ENCODE measurements around the gene TAMALIN.

TAMALIN gene

DNA sequence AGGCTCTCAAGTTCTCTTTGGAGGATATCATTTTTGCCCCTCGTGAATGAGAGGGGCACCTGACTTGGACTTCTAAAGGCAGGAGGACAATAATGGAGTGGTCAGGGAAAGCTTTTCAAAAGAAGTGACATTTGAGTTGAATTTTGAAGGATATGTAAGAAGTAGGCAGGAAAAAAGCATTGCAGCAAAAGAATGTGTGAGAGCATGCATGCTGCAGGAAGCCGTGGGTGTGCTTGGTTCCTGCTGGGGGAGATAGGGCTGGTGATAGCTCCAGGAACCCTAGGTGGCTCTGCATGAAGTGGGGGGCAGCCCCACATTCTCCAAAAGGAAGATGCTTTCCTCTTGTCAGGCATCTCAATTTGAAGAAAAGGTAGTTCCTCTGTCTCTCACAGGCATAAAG is 32.1 kb upstream of the TAMALIN start:
- H2AFZ ChIP-seq (ENCODE audit: low read length) = no peak overlapping the region
- H4K20me1 ChIP-seq (ENCODE audit: insufficient read depth, low read length, poor library complexity, severe bottlenecking) = peaks cover 27% of the 10 kb centered on the region
- no peaks in the 10 kb centered on the region for H3K9me3 ChIP-seq (ENCODE audit: insufficient read depth, low read depth, low read length)
- H3K4me2 ChIP-seq (ENCODE audit: low read depth, low read length, poor library complexity, severe bottlenecking) = peak overlapping the region; percentile 79
- peaks cover 67% of the 10 kb centered on the region for H3K4me1 ChIP-seq (ENCODE audit: insufficient read depth, low read length, poor library complexity, severe bottlenecking)
- no peaks in the 10 kb centered on the region for H3K9me2 ChIP-seq (replicated peaks; ENCODE audit: low read depth, low read length)
- H3K9ac ChIP-seq (ENCODE audit: low read depth, low read length, poor library complexity, severe bottlenecking) = peak overlapping the region; percentile 13
- TF ChIP-seq, protein P1, sequence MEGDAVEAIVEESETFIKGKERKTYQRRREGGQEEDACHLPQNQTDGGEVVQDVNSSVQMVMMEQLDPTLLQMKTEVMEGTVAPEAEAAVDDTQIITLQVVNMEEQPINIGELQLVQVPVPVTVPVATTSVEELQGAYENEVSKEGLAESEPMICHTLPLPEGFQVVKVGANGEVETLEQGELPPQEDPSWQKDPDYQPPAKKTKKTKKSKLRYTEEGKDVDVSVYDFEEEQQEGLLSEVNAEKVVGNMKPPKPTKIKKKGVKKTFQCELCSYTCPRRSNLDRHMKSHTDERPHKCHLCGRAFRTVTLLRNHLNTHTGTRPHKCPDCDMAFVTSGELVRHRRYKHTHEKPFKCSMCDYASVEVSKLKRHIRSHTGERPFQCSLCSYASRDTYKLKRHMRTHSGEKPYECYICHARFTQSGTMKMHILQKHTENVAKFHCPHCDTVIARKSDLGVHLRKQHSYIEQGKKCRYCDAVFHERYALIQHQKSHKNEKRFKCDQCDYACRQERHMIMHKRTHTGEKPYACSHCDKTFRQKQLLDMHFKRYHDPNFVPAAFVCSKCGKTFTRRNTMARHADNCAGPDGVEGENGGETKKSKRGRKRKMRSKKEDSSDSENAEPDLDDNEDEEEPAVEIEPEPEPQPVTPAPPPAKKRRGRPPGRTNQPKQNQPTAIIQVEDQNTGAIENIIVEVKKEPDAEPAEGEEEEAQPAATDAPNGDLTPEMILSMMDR (conservative IDR thresholded peaks at IDR 0.05; ENCODE audit: low read length) = no peak
- TF ChIP-seq EZH2phosphoT487 (IDR thresholded peaks at IDR 0.05; ENCODE audit: borderline replicate concordance) = no peak
- H3K79me2 ChIP-seq (ENCODE audit: insufficient read depth, low read length) = peaks cover 51% of the 10 kb centered on the region
- H3K27me3 ChIP-seq (ENCODE audit: insufficient read depth, low read length, poor library complexity, severe bottlenecking) = no peaks in the 10 kb centered on the region
- peaks cover 29% of the 10 kb centered on the region for H3K36me3 ChIP-seq (ENCODE audit: insufficient read depth, low read length)
- peak overlapping the region; percentile 45 for H3K4me3 ChIP-seq (ENCODE audit: low read length, poor library complexity, severe bottlenecking)
- peaks cover 7% of the 10 kb centered on the region for H3F3A ChIP-seq (ENCODE audit: low read depth)

DNA sequence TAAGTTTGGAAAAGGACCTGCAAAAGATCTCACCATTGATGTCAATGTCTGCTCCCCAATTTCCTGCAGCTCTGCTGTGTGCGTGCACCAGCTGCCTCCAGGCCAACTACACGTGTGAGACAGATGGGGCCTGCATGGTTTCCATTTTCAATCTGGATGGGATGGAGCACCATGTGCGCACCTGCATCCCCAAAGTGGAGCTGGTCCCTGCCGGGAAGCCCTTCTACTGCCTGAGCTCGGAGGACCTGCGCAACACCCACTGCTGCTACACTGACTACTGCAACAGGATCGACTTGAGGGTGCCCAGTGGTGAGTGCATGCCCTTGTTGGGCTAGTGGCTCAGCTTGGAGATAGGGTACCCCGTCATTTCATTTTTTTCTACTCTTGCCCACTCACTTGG is 31.6 kb upstream of the TAMALIN start:
- H3K79me2 ChIP-seq (ENCODE audit: insufficient read depth, low read length) = peaks cover 46% of the 10 kb centered on the region
- H3K4me1 ChIP-seq (ENCODE audit: insufficient read depth, low read length, poor library complexity, severe bottlenecking) = peaks cover 67% of the 10 kb centered on the region
- H2AFZ ChIP-seq (ENCODE audit: low read length) = no peak overlapping the region
- TF ChIP-seq, protein P1 (conservative IDR thresholded peaks at IDR 0.05; ENCODE audit: low read length) = no peak
- TF ChIP-seq EZH2phosphoT487 (IDR thresholded peaks at IDR 0.05; ENCODE audit: borderline replicate concordance) = no peak
- peaks cover 34% of the 10 kb centered on the region for H3K36me3 ChIP-seq (ENCODE audit: insufficient read depth, low read length)
- no peaks in the 10 kb centered on the region for H3K9me3 ChIP-seq (ENCODE audit: insufficient read depth, low read depth, low read length)
- peak overlapping the region; percentile 45 for H3K4me3 ChIP-seq (ENCODE audit: low read length, poor library complexity, severe bottlenecking)
- H3K9ac ChIP-seq (ENCODE audit: low read depth, low read length, poor library complexity, severe bottlenecking) = peak overlapping the region; percentile 6
- no peaks in the 10 kb centered on the region for H3K27me3 ChIP-seq (ENCODE audit: insufficient read depth, low read length, poor library complexity, severe bottlenecking)
- peaks cover 7% of the 10 kb centered on the region for H3F3A ChIP-seq (ENCODE audit: low read depth)
- peaks cover 26% of the 10 kb centered on the region for H4K20me1 ChIP-seq (ENCODE audit: insufficient read depth, low read length, poor library complexity, severe bottlenecking)
- peak overlapping the region; percentile 79 for H3K4me2 ChIP-seq (ENCODE audit: low read depth, low read length, poor library complexity, severe bottlenecking)
- H3K9me2 ChIP-seq (replicated peaks; ENCODE audit: low read depth, low read length) = no peaks in the 10 kb centered on the region

DNA sequence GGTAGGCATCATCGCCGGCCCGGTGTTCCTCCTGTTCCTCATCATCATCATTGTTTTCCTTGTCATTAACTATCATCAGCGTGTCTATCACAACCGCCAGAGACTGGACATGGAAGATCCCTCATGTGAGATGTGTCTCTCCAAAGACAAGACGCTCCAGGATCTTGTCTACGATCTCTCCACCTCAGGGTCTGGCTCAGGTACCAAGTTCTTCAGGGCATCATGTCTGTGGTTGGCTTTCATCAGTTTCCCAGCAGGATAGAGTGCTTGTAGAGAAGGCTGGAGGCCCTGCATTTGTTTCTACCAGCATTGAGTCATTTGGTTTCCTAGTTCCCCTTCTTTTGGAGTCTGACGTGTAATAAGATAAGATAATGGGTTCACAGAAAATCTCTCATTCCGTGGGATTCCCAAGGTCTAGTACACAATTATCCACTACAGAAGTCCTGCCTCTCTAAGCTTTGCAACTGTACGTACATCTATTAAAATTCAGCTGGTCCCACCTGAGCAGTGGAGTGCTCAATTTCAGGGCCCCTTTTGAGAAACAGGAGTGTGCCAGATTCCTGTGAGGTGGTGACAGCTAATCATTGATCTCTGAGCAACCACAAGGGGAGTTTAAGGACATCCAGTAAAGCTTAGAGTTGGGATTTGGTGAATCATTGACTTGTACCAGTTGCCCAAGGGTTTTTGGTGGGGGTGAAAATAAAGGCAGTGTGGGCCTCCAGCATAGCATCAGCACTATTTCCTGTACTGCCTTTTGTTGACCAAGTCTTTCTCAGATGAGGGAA is 30.2 kb upstream of the TAMALIN start:
- Histone ChIP-seq H2AFZ (ENCODE audit: low read length) (no peak overlapping the region), H3F3A (ENCODE audit: low read depth) (peaks cover 7% of the 10 kb centered on the region), H3K4me3 (ENCODE audit: low read length, poor library complexity, severe bottlenecking) (no peak overlapping the region), H3K9me3 (ENCODE audit: insufficient read depth, low read depth, low read length) (no peaks in the 10 kb centered on the region), H3K36me3 (ENCODE audit: insufficient read depth, low read length) (peaks cover 45% of the 10 kb centered on the region), H3K9ac (ENCODE audit: low read depth, low read length, poor library complexity, severe bottlenecking) (no peak overlapping the region), H3K4me1 (ENCODE audit: insufficient read depth, low read length, poor library complexity, severe bottlenecking) (peaks cover 54% of the 10 kb centered on the region), H4K20me1 (ENCODE audit: insufficient read depth, low read length, poor library complexity, severe bottlenecking) (peaks cover 14% of the 10 kb centered on the region), H3K27me3 (ENCODE audit: insufficient read depth, low read length, poor library complexity, severe bottlenecking) (no peaks in the 10 kb centered on the region), H3K79me2 (ENCODE audit: insufficient read depth, low read length) (peaks cover 33% of the 10 kb centered on the region), H3K9me2 (replicated peaks; ENCODE audit: low read depth, low read length) (no peaks in the 10 kb centered on the region), H3K4me2 (ENCODE audit: low read depth, low read length, poor library complexity, severe bottlenecking) (no peak overlapping the region)
- TF ChIP-seq EZH2phosphoT487 (IDR thresholded peaks at IDR 0.05; ENCODE audit: borderline replicate concordance) = no peak
- TF ChIP-seq, protein P1 (conservative IDR thresholded peaks at IDR 0.05; ENCODE audit: low read length) = no peak
